Fibroblast of peridontal ligament (primary cell): ENCODE data around the gene PI4KB.

ENCODE experiments used
- DNase-seq: peaks from one replicate; pipeline ENCODE4 v3.0.0-alpha.2; 2010; ENCODE audit errors: extremely low read depth

The PI4KB gene

GRCh38 chr1:151311589-151312331 lies 15.5 kb downstream of the PI4KB start:
- peak; percentile 98 for DNase-seq

DNA sequence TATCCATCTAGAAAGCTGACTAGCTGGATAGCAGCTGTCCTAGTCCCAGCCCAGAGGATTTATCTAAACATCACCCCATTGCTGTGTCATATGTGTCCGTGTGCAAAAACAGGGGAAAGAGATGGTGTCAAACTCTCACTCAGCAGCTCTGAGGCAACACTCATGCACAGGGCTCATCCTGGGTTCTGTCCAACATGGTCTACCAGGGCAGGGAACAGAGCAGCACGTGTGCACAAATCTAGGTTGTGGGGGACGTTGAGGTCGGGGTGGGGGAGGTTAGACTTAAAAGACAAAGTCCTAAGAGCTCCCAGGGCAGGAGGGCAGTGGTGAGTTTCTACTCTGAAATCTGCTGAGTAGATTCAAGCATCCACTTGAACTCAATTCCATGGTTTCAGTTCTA lies 16.2 kb downstream of the PI4KB start:
- no peak for DNase-seq

DNA sequence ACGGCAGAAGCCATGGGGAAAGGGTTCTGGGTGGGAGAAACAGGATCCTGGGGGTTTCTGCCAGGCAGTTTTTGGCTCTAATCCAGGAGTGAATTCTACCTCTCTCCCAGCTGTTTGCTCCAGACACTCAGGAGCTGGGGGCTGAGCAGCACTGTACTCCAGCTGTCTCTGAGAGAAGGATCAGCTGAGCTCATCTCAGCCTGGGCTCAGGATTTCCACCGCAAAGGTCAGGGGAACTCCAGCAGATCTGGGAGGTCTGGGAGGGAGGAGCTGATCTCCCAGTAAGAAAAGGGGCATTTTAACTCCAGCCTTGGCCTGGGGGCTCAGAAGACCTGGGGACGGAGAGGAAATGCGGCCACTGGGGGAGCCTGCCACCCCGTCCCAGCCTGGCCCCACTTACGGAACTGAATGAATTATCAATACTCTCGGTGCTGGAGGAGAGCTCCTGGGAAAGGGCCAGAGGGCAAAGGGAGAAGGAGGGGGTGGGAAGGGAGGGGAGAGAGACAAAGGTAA lies 17.3 kb downstream of the PI4KB start:
- peak; percentile 52 for DNase-seq

DNA sequence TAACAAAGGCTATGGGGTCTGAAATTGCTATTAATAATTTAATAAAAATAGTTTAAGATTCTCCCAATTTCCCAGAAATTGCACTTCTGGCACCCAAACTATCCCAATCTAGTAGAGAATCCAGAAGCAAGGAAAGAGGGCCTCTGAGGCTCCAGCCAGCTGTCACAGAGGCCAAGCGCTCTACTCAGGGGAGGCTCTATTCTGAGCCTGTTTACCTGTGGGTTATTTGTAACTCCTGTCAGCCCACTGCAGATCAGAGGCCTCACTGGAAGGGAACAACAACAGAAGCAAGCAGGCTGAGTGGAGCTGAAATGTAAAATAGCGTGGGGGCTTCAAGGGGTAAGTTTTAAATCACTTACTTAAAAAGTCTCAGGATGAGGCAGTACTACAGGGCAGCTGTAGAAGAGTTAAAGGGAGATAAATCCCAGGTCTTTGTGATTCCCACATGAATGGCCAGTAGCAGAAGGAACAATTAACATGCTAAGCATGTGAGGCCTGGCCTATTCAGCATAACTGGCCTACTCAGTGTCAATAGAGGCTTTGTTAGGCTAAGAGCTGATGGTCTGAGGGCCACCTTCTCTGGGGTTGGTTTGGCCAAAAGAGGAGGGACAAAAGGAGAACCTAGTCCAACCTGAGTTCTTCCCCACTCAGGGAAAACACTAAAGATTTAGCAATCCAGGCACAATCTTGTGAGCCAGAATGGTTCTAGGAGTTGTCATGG lies 32.3 kb downstream of the PI4KB start:
- DNase-seq, result no peak

DNA sequence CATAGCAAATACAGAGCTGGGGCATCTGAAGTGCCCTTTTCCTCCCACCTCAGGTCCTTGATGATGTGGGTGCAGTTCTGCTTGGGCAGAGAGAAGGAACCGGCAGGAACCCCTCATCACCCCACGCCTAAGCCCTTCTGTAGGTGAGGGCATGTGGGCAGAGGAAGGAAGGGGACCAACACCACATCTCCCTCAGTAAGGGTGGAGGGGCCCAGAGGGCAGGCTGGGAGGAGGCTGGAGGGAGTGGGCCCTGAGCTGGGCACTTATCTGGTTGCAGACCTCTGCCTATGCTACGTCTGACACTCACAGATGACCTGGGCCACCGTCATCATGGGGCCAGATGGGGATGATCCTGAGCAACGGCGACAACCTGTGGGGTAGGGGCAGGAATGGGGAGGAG lies 34.1 kb downstream of the PI4KB start:
- DNase-seq, result no peak

DNA sequence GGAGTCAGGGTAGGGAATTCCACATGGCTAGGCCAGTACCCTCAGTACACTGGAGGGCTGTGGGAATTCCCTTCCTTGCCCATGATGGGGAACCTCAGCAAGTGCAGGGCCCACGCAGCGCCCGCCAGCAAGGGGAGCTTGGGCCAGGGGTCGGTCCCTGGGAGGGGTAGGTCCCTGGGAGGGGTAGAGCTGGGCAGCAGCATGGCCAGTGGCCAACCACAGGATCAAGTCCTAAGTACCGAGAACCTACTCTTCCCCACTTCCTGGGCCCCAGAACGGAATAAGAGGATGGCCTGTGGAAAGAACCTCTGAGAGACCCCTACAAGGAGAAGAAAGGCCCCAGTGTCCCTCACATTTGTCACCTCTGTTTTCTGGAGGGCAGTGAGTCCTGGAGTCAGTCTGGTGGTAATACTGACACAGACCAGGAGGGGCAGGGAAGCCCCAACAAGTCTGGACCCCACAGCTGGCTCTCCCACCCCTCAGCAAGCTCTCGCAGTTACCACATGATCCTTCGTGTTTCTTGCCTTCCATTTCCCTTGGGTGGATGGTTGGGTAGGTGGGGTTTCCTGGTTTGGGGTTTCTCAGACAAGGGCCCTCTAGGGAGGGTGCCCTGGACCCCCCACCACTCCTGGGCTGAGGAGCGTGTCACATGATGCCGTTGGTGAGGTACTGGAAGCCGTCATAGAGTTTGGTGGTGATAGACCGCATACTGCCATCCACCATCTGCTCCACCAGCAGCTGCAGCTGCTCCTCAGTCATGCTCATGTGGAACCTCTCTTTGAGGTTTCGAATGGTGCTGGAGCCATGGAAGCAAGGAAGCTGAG lies 34.8 kb downstream of the PI4KB start:
- DNase-seq, result no peak

GRCh38 chr1:151290709-151291303 lies 36.4 kb downstream of the PI4KB start:
- no peak for DNase-seq

- DNase-seq, result no peak
Observed at GRCh38 chr1:151289991-151290708, 37.1 kb downstream of the PI4KB start.

DNA sequence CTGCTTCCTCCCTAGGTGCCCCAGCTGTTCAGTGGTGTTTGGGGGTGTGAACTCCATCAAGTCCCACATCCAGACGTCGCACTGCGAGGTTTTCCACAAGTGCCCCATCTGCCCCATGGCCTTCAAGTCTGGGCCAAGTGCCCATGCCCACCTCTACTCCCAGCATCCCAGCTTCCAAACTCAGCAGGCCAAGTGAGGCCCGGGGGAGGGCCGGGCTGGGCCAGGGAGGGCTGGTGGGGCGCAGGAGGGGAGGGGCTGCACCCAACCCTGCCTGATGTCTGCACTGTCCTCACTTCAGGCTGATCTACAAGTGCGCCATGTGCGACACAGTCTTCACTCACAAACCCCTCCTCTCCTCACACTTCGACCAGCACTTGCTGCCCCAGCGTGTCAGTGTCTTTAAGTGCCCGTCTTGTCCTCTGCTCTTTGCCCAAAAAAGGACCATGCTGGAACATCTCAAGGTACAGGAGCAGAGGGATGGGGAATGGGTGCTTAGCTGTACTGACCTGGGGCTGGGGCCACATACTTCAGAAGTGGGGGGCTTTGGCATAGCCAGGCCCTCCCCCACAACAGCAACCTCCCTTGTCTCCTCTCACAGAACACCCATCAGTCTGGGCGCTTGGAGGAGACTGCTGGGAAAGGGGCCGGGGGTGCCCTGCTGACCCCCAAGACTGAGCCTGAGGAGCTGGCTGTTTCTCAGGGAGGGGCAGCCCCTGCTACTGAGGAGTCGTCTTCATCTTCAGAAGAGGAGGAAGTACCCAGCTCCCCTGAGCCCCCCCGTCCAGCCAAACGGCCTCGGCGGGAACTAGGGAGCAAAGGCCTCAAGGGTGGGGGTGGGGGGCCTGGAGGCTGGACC lies 37.9 kb downstream of the PI4KB start:
- DNase-seq, result no peak

DNA sequence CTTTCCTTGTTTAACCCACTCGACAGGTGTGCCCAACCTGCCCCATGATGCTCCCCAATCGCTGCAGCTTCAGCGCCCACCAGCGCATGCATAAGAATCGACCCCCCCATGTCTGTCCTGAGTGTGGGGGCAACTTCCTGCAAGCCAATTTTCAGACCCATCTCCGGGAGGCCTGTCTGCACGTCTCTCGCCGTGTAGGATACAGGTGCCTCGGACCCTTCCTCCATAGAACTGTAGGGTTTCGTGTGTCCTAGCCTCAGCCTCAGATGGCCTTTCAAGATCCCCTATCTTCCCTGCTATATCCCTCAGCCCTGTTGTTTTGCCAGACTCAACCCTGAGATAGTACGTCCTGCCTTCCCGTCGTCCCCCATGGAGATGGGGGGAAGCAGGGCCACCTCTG lies 38.7 kb downstream of the PI4KB start:
- DNase-seq, result no peak

GRCh38 chr1:151287767-151288500 lies 39.3 kb downstream of the PI4KB start:
- DNase-seq, result no peak

- DNase-seq, result no peak
Observed at GRCh38 chr1:151287341-151287699, 39.9 kb downstream of the PI4KB start.

DNA sequence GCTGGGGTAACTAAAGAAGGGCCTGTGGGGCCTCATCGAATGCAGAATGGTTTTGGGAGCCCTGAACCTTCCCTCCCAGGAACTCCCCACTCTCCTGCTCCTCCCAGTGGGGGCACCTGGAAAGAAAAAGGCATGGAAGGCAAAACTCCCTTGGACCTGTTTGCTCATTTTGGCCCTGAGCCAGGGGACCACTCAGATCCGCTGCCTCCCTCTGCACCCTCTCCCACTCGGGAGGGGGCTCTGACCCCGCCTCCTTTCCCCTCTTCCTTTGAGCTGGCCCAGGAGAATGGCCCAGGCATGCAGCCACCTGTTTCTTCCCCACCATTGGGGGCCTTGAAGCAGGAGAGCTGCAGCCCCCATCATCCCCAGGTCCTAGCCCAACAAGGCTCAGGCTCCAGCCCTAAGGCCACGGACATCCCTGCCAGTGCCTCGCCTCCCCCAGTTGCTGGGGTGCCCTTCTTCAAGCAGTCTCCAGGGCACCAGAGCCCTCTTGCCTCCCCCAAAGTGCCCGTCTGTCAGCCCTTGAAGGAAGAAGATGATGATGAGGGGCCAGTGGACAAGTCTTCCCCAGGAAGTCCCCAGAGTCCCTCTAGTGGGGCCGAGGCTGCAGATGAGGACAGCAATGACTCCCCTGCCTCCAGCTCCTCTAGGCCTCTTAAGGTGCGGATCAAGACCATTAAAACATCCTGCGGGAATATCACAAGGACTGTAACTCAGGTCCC lies 40.4 kb downstream of the PI4KB start:
- DNase-seq, result no peak

GRCh38 chr1:151284013-151284577 lies 43.1 kb downstream of the PI4KB start:
- no peak for DNase-seq

GRCh38 chr1:151282883-151283725 lies 44.1 kb downstream of the PI4KB start:
- no peak for DNase-seq

GRCh38 chr1:151281969-151282882 lies 45.0 kb downstream of the PI4KB start, which contains the start of gene ZNF687:
Gene ZNF687 (plus strand): TSS chr1:151282299. CDS start chr1:151286292, 3,993 bp downstream.
- peak; percentile 100 for DNase-seq
